ENCODE data around the gene PRSS48.
"Not testable (repeated sequence)": the region's sequence is repeated elsewhere in the genome, so short reads cannot be mapped to it uniquely, and the experiment has no call there.

The PRSS48 gene

DNA sequence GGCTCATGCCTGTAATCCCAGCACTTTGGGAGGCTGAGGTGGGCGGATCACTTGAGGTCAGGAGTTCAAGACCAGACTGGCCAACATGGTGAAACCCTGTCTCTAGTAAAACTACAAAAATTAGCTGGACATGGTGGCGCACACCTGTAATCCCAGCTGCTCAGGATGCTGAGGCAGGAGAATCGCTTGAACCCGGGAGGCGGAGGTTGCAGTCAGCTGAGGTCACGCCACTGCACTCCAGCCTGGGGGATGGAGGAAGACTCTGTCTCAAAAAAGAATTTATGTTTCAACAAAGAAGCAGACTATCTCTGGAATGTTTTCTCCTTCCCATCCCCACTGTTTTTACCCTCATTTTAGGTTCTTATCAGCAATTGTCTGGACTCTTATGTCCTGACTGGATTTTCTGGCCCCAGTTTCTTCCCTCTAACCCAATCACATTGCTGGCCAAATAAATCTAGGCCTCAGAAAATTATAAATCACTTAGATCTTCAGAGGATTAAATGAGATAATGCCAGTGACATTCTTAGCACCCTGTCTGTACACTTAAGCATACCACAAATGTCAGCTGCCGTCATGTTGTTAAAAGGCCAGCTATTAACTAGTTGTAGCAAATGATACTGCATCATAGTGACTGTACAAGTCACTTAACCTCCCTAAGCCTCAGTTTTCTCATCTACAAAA, 44.9 kb upstream of the PRSS48 start:
- H3K27ac ChIP-seq, result no peak overlapping the region
- H3K36me3 ChIP-seq (ENCODE audit: control insufficient read depth, insufficient read depth, low read length), result no peaks in the 10 kb centered on the region
- TF ChIP-seq, protein P1, sequence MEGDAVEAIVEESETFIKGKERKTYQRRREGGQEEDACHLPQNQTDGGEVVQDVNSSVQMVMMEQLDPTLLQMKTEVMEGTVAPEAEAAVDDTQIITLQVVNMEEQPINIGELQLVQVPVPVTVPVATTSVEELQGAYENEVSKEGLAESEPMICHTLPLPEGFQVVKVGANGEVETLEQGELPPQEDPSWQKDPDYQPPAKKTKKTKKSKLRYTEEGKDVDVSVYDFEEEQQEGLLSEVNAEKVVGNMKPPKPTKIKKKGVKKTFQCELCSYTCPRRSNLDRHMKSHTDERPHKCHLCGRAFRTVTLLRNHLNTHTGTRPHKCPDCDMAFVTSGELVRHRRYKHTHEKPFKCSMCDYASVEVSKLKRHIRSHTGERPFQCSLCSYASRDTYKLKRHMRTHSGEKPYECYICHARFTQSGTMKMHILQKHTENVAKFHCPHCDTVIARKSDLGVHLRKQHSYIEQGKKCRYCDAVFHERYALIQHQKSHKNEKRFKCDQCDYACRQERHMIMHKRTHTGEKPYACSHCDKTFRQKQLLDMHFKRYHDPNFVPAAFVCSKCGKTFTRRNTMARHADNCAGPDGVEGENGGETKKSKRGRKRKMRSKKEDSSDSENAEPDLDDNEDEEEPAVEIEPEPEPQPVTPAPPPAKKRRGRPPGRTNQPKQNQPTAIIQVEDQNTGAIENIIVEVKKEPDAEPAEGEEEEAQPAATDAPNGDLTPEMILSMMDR (IDR thresholded peaks at IDR 0.05), result no peak
- H3K4me2 ChIP-seq (ENCODE audit: low read length), result no peak overlapping the region
- no peak overlapping the region for H2AFZ ChIP-seq
- H3K9me3 ChIP-seq (ENCODE audit: control insufficient read depth, low read length), result no peaks in the 10 kb centered on the region
- no peak overlapping the region for H3K9ac ChIP-seq
- H3K27me3 ChIP-seq (ENCODE audit: control insufficient read depth, insufficient read depth, low read length), result no peaks in the 10 kb centered on the region
- H3K4me1 ChIP-seq, result no peaks in the 10 kb centered on the region
- no peak overlapping the region for H3K4me3 ChIP-seq (ENCODE audit: low read depth, low read length)
- no peaks in the 10 kb centered on the region for H3K79me2 ChIP-seq

DNA sequence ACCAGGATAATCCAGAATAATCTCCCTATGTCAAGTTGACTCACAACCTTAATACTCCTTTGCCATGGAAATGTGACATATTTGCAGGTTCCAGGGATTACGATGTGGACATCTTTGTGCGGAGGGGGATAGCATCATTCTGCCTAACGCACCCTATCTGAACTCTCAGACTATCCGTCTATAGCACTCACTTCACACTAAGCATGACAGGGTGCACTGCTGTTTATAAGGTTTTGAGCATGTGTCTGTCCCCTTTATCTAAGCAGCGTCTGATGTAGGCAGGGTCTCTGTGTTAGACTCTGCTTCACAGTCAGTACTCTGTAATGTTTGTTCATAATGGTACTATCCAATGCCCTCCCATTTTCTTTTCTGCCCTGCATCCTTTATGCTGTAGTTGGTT, 43.4 kb upstream of the PRSS48 start:
- Histone ChIP-seq H3K4me3 (ENCODE audit: low read depth, low read length) (no peak overlapping the region), H3K9me3 (ENCODE audit: control insufficient read depth, low read length) (no peaks in the 10 kb centered on the region), H2AFZ (no peak overlapping the region), H3K4me1 (no peaks in the 10 kb centered on the region), H3K9ac (no peak overlapping the region), H3K79me2 (no peaks in the 10 kb centered on the region), H3K27me3 (ENCODE audit: control insufficient read depth, insufficient read depth, low read length) (no peaks in the 10 kb centered on the region), H3K36me3 (ENCODE audit: control insufficient read depth, insufficient read depth, low read length) (no peaks in the 10 kb centered on the region), H3K27ac (no peak overlapping the region), H3K4me2 (ENCODE audit: low read length) (no peak overlapping the region)
- TF ChIP-seq, protein P1 (IDR thresholded peaks at IDR 0.05), result no peak

DNA sequence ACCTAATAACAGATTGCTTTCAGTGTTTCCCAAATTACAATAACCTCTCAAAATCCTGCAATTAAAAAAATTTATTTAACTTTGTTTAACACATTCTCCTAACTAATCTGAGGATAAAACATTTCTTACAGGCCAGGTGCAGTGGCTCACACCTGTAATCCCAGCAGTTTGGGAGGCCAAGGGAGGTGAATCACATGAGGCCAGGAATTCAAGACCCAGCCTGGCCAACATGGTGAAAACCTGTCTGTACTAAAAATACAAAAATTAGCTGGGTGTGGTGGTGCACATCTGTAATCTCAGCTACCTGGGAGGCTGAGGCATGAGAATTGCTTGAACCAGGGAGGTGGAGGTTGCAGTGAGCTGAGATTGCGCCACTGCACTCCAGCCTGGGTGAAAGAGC, 41.6 kb upstream of the PRSS48 start:
- H3K9me3 ChIP-seq (ENCODE audit: control insufficient read depth, low read length); H3K4me2 ChIP-seq (ENCODE audit: low read length); H3K27ac ChIP-seq; H3K27me3 ChIP-seq (ENCODE audit: control insufficient read depth, insufficient read depth, low read length); H3K9ac ChIP-seq; H3K4me1 ChIP-seq; H3K4me3 ChIP-seq (ENCODE audit: low read depth, low read length); H3K79me2 ChIP-seq; H2AFZ ChIP-seq; H3K36me3 ChIP-seq (ENCODE audit: control insufficient read depth, insufficient read depth, low read length): not testable (repeated sequence)

DNA sequence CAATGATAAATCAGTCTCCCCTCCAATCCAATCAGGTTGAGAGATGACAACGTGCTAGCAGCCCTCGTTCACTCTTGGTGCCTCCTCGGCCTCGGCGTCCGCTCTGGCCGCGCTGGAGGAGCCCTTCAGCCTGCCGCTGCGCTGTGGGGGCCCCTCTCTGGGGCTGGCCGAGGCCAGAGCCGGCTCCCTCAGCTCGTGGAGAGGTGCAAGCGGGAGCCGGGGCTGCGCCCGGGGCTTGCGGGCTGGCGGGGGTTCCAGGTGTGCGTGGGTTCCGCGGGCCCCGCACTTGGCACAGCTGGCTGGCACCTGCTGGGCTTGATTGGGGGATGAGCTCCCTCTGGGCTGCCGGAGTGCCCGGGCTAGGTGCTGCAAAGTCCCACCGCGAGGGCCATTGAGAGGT, 40.9 kb upstream of the PRSS48 start:
- H3K4me3 ChIP-seq (ENCODE audit: low read depth, low read length), result no peak overlapping the region
- H3K79me2 ChIP-seq, result no peaks in the 10 kb centered on the region
- H3K36me3 ChIP-seq (ENCODE audit: control insufficient read depth, insufficient read depth, low read length), result no peaks in the 10 kb centered on the region
- H3K9ac ChIP-seq, result no peak overlapping the region
- no peaks in the 10 kb centered on the region for H3K9me3 ChIP-seq (ENCODE audit: control insufficient read depth, low read length)
- H3K4me1 ChIP-seq, result no peaks in the 10 kb centered on the region
- no peak overlapping the region for H3K27ac ChIP-seq
- H2AFZ ChIP-seq, result no peak overlapping the region
- H3K27me3 ChIP-seq (ENCODE audit: control insufficient read depth, insufficient read depth, low read length), result no peaks in the 10 kb centered on the region
- TF ChIP-seq, protein P1 (IDR thresholded peaks at IDR 0.05), result no peak
- no peak overlapping the region for H3K4me2 ChIP-seq (ENCODE audit: low read length)

DNA sequence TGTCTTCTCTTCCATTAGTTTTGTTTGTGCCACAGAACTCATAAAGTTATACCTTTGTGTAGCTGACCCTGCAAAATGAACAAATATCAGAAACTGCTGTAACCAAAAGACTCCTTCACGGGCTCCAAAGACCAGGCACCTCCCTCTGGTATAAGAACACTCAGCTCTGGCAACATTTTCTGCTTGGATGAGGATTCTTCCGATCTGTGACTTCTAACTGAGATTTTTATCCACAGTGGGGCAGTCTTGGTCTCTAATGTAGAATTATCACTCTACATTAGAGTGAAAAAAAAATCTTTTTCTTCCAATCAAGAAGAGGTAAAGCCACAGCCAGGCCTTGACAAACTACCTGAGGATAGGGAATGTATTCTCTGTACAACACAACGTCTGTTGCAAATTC, 38.5 kb upstream of the PRSS48 start:
- H3K27ac ChIP-seq, result no peak overlapping the region
- H3K9me3 ChIP-seq (ENCODE audit: control insufficient read depth, low read length), result no peaks in the 10 kb centered on the region
- no peak overlapping the region for H2AFZ ChIP-seq
- H3K36me3 ChIP-seq (ENCODE audit: control insufficient read depth, insufficient read depth, low read length), result no peaks in the 10 kb centered on the region
- H3K4me2 ChIP-seq (ENCODE audit: low read length), result no peak overlapping the region
- H3K4me3 ChIP-seq (ENCODE audit: low read depth, low read length), result no peak overlapping the region
- no peak overlapping the region for H3K9ac ChIP-seq
- H3K79me2 ChIP-seq, result no peaks in the 10 kb centered on the region
- H3K27me3 ChIP-seq (ENCODE audit: control insufficient read depth, insufficient read depth, low read length), result no peaks in the 10 kb centered on the region
- TF ChIP-seq, protein P1 (IDR thresholded peaks at IDR 0.05), result no peak
- H3K4me1 ChIP-seq, result no peaks in the 10 kb centered on the region
